GM23338 (cell line): ENCODE results near the gene PREP. TPM values are rescaled to one million over a fixed set of nuclear protein-coding genes. Genes with fewer than 3 reads are reported as not detected.

Experiments used
- ATAC-seq: fragments of 200-7000 bp; cut with Tn5 transposase; 3 replicates; pipeline ENCODE4 v1.9.1; 2020
- DNase-seq: peaks from one replicate; pipeline ENCODE4 v3.0.0-alpha.2; 2015; ENCODE audit warnings: low spot score
- H2AFZ ChIP-seq: fragments of 200-600 bp; sonication (generic); 2 replicates; pipeline ENCODE4 v1.8.0; 2016; ENCODE audit warnings: antibody characterized with exemption, mild to moderate bottlenecking, moderate library complexity
- H3F3A ChIP-seq: fragments of 200-600 bp; sonication (generic); replicated peaks from 2 replicates; pipeline ENCODE4 v1.8.0; 2017; ENCODE audit warnings: antibody characterized with exemption, mixed run types, low read depth
- H3K27ac ChIP-seq: fragments of 200-600 bp; sonication (generic); 2 replicates; pipeline ENCODE4 v1.6.1; 2016; ENCODE audit warnings: low read depth
- H3K27me3 ChIP-seq: fragments of 200-600 bp; sonication (generic); 2 replicates; pipeline ENCODE4 v1.8.0; 2016; ENCODE audit warnings: mild to moderate bottlenecking, mixed run types, moderate library complexity; ENCODE audit not compliant: insufficient read depth
- H3K36me3 ChIP-seq: fragments of 200-600 bp; sonication (generic); 2 replicates; pipeline ENCODE4 v1.8.0; 2016; ENCODE audit warnings: mild to moderate bottlenecking; ENCODE audit not compliant: insufficient read depth
- H3K4me1 ChIP-seq: fragments of 200-600 bp; sonication (generic); 2 replicates; pipeline ENCODE4 v1.8.0; 2016; ENCODE audit warnings: mild to moderate bottlenecking, moderate library complexity; ENCODE audit not compliant: insufficient read depth
- H3K4me2 ChIP-seq: fragments of 200-600 bp; sonication (generic); 2 replicates; pipeline ENCODE4 v1.7.1; 2017; ENCODE audit warnings: mixed run types
- H3K4me3 ChIP-seq: fragments of 200-600 bp; sonication (generic); 2 replicates; pipeline ENCODE4 v1.6.1; 2016; ENCODE audit warnings: mixed run types
- H3K79me2 ChIP-seq: fragments of 200-600 bp; sonication (generic); replicated peaks from 2 replicates; pipeline ENCODE4 v1.8.0; 2017; ENCODE audit warnings: mild to moderate bottlenecking; ENCODE audit not compliant: insufficient read depth
- H3K9me2 ChIP-seq: fragments of 200-600 bp; sonication (generic); 2 replicates; pipeline ENCODE4 v1.8.0; 2017; ENCODE audit not compliant: insufficient read depth
- H4K20me1 ChIP-seq: fragments of 200-600 bp; sonication (generic); replicated peaks from 2 replicates; pipeline ENCODE4 v1.8.0; 2017; ENCODE audit warnings: mild to moderate bottlenecking; ENCODE audit not compliant: insufficient read depth
- H3K27ac Mint-ChIP-seq: 2 replicates; pipeline ENCODE4 v1.8.0; 2020; ENCODE audit warnings: inconsistent platforms, mild to moderate bottlenecking, moderate library complexity, mixed read lengths
- H3K27me3 Mint-ChIP-seq: 3 replicates; pipeline ENCODE4 v1.8.0; 2022; ENCODE audit warnings: low read depth, mild to moderate bottlenecking, moderate library complexity, mixed read lengths, inconsistent platforms; ENCODE audit not compliant: insufficient read depth, poor library complexity
- H3K36me3 Mint-ChIP-seq: 3 replicates; pipeline ENCODE4 v1.8.0; 2021; ENCODE audit warnings: low read depth, mild to moderate bottlenecking, inconsistent platforms, moderate library complexity, mixed read lengths
- H3K4me1 Mint-ChIP-seq: 3 replicates; pipeline ENCODE4 v1.8.0; 2020; ENCODE audit warnings: mild to moderate bottlenecking, inconsistent platforms, mixed read lengths
- H3K4me3 Mint-ChIP-seq: 3 replicates; pipeline ENCODE4 v1.8.0; 2021; ENCODE audit warnings: moderate library complexity, mild to moderate bottlenecking, inconsistent platforms, mixed read lengths
- H3K9me3 Mint-ChIP-seq: 3 replicates; pipeline ENCODE4 v1.8.0; 2020; ENCODE audit warnings: moderate library complexity, mild to moderate bottlenecking, inconsistent platforms, mixed read lengths
- CREB1 ChIP-seq: fragments of 250-450 bp; sonication (Bioruptor Pico); IDR thresholded peaks from 2 replicates; pipeline ENCODE4 v1.5.0; 2020; ENCODE audit warnings: low read depth, mild to moderate bottlenecking, moderate library complexity
- CTCF ChIP-seq, 2 experiments: fragments of 200-600 bp in 1 of 2; sonication (generic) in 1 of 2; conservative IDR thresholded peaks; 2 replicates each; pipeline versions ENCODE4 v1.5.1 to v1.6.1; 2016 to 2017; ENCODE audit warnings: antibody characterized with exemption in 2 of 2, low read depth in 2 of 2, mild to moderate bottlenecking in 2 of 2, moderate library complexity in 1 of 2
- EZH2 ChIP-seq: fragments of 200-600 bp; sonication (generic); IDR thresholded peaks from one replicate; pipeline ENCODE4 v1.8.0; 2017; ENCODE audit warnings: antibody characterized with exemption, mild to moderate bottlenecking, low read depth; ENCODE audit not compliant: unreplicated experiment
- EZH2phosphoT487 ChIP-seq: fragments of 200-600 bp; sonication (generic); IDR thresholded peaks from one replicate; pipeline ENCODE4 v1.8.1; 2018; ENCODE audit warnings: antibody characterized with exemption; ENCODE audit not compliant: unreplicated experiment
- NANOG ChIP-seq: IDR thresholded peaks from 2 replicates; pipeline ENCODE4 v1.6.1; 2016; ENCODE audit warnings: antibody characterized with exemption, borderline replicate concordance
- POLR2AphosphoS5 ChIP-seq: IDR thresholded peaks from 2 replicates; pipeline ENCODE4 v1.6.1; 2016; ENCODE audit warnings: antibody characterized with exemption, low read depth
- REST ChIP-seq: IDR thresholded peaks from one replicate; pipeline ENCODE4 v1.6.1; 2018; ENCODE audit warnings: antibody characterized with exemption; ENCODE audit not compliant: unreplicated experiment
- STAT1 ChIP-seq: IDR thresholded peaks from one replicate; pipeline ENCODE4 v1.6.1; 2016; ENCODE audit warnings: antibody characterized with exemption; ENCODE audit not compliant: unreplicated experiment
- ZNF114 ChIP-seq: fragments of 250-450 bp; sonication (Bioruptor Pico); IDR thresholded peaks from 2 replicates; pipeline ENCODE4 v1.5.0; 2020; ENCODE audit warnings: mild to moderate bottlenecking, moderate library complexity
- ZNF331 ChIP-seq: fragments of 250-450 bp; sonication (Bioruptor Pico); IDR thresholded peaks from 2 replicates; pipeline ENCODE4 v1.5.0; 2020; ENCODE audit warnings: low read depth, mild to moderate bottlenecking, moderate library complexity
- polyA plus RNA-seq: library from polyadenylated mRNA; unstranded; fragments of >200 nt; fragmentation: Nextera tagmentation; extraction: Ambion mirVana; gene quantifications from 2 replicates; pipeline ENCODE4 v1.2.1, GENCODE V29; 2016
- total RNA-seq: library from RNA; depleted of rRNA; stranded (reverse); fragments of >200 nt; shearing (Covaris generic); gene quantifications from 2 replicates; pipeline ENCODE4 v1.2.3, GENCODE V29; 2014
- TF ChIP-seq, protein P1 (sequence below): fragments of 250-450 bp; sonication (Bioruptor Pico); IDR thresholded peaks from 2 replicates; pipeline ENCODE4 v1.5.0; 2020; ENCODE audit warnings: mild to moderate bottlenecking, moderate library complexity

Gene PREP
- total and polyA plus RNA-seq, 2 experiments from 2014 or later, result 28.5 to 52.7 TPM

DNA sequence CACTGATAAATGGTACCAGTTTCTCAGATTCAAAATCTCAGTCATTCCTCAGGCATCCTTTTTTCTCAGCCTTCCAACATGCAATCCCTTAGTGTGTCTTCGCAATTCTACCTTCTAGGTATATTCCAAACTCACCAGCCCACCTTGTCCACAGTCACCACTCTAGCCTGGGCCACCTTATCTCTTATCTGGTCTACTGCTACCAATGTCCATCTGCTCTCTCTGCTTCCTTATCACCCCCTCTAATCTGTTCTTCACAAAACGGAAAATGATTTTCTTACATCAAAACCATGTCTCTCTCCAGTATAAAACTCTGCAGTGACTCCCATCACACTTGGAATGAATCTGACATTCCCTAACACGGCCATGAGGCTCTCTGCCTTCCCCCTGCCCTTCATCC is 91.9 kb downstream of the PREP start:
- no peak overlapping the region for H3K27ac ChIP-seq
- ATAC-seq, result no peak
- no peaks in the 10 kb centered on the region for H3K36me3 ChIP-seq
- no peak overlapping the region for H3K4me2 ChIP-seq
- no peaks in the 10 kb centered on the region for H3K79me2 ChIP-seq
- no peak for TF ChIP-seq CREB1 (CRISPR knock-in tag)
- TF ChIP-seq ZNF331 (CRISPR knock-in tag), result no peak
- no peak for TF ChIP-seq EZH2
- TF ChIP-seq CTCF (conservative IDR thresholded peaks at IDR 0.05; ENCODE audit: low read depth in 2 of 2), result no peak
- no peak for TF ChIP-seq ZNF114 (CRISPR knock-in tag)
- no peak for TF ChIP-seq EZH2phosphoT487
- TF ChIP-seq REST, result no peak
- Mint-ChIP-seq H3K9me3 (no peaks in the 10 kb centered on the region), H3K27ac (no peak overlapping the region), H3K27me3 (no peaks in the 10 kb centered on the region), H3K4me3 (no peak overlapping the region), H3K4me1 (no peaks in the 10 kb centered on the region), H3K36me3 (peaks cover 8% of the 10 kb centered on the region; the same call in 2 of the 3 replicates)
- H3K4me1 ChIP-seq, result no peaks in the 10 kb centered on the region
- no peaks in the 10 kb centered on the region for H3K9me2 ChIP-seq
- H4K20me1 ChIP-seq, result no peaks in the 10 kb centered on the region; the same call in 1 of the 2 replicates
- no peak for DNase-seq
- H2AFZ ChIP-seq, result no peak overlapping the region
- H3K27me3 ChIP-seq, result no peaks in the 10 kb centered on the region
- no peak overlapping the region for H3K4me3 ChIP-seq
- H3F3A ChIP-seq, result no peaks in the 10 kb centered on the region

DNA sequence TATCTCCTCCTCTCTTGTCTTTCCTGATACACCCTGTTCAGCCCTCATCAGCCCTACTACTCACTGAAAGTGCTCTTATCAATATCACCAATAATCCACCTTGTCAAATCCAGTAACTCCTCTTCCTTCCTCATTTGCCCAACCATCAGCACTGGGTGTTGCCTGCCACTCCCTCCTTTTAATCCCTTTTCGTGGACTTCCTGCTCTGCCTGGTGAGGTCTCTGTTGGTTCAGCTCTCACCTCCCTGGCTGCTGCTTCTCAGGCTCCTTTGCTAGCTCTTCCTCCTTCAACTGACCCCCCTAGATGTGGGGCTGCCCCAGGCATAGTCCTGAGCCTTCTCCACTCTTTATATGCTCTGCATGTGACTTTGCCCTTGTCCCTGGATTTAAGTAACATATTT is 92.5 kb downstream of the PREP start:
- DNase-seq, result no peak
- Histone ChIP-seq H3F3A (no peaks in the 10 kb centered on the region), H3K27ac (no peak overlapping the region), H3K4me3 (no peak overlapping the region), H2AFZ (no peak overlapping the region), H3K4me1 (peaks cover 4% of the 10 kb centered on the region), H3K4me2 (no peak overlapping the region), H3K79me2 (no peaks in the 10 kb centered on the region), H3K9me2 (no peaks in the 10 kb centered on the region), H3K27me3 (no peaks in the 10 kb centered on the region), H3K36me3 (no peaks in the 10 kb centered on the region), H4K20me1 (no peaks in the 10 kb centered on the region; the same call in 1 of the 2 replicates)
- no peak overlapping the region for H3K27ac Mint-ChIP-seq
- no peaks in the 10 kb centered on the region for H3K27me3 Mint-ChIP-seq
- H3K4me3 Mint-ChIP-seq, result no peak overlapping the region
- peaks cover 8% of the 10 kb centered on the region; the same call in 2 of the 3 replicates for H3K36me3 Mint-ChIP-seq
- H3K4me1 Mint-ChIP-seq, result peaks cover 3% of the 10 kb centered on the region; the same call in 2 of the 3 replicates
- no peaks in the 10 kb centered on the region for H3K9me3 Mint-ChIP-seq
- no peak; the same call in 2 of the 3 replicates for ATAC-seq
- TF ChIP-seq POLR2AphosphoS5 (no peak), ZNF114 (CRISPR knock-in tag) (no peak), EZH2phosphoT487 (no peak), NANOG (no peak), ZNF331 (CRISPR knock-in tag) (no peak), STAT1 (no peak), EZH2 (no peak)
- TF ChIP-seq, protein P1, sequence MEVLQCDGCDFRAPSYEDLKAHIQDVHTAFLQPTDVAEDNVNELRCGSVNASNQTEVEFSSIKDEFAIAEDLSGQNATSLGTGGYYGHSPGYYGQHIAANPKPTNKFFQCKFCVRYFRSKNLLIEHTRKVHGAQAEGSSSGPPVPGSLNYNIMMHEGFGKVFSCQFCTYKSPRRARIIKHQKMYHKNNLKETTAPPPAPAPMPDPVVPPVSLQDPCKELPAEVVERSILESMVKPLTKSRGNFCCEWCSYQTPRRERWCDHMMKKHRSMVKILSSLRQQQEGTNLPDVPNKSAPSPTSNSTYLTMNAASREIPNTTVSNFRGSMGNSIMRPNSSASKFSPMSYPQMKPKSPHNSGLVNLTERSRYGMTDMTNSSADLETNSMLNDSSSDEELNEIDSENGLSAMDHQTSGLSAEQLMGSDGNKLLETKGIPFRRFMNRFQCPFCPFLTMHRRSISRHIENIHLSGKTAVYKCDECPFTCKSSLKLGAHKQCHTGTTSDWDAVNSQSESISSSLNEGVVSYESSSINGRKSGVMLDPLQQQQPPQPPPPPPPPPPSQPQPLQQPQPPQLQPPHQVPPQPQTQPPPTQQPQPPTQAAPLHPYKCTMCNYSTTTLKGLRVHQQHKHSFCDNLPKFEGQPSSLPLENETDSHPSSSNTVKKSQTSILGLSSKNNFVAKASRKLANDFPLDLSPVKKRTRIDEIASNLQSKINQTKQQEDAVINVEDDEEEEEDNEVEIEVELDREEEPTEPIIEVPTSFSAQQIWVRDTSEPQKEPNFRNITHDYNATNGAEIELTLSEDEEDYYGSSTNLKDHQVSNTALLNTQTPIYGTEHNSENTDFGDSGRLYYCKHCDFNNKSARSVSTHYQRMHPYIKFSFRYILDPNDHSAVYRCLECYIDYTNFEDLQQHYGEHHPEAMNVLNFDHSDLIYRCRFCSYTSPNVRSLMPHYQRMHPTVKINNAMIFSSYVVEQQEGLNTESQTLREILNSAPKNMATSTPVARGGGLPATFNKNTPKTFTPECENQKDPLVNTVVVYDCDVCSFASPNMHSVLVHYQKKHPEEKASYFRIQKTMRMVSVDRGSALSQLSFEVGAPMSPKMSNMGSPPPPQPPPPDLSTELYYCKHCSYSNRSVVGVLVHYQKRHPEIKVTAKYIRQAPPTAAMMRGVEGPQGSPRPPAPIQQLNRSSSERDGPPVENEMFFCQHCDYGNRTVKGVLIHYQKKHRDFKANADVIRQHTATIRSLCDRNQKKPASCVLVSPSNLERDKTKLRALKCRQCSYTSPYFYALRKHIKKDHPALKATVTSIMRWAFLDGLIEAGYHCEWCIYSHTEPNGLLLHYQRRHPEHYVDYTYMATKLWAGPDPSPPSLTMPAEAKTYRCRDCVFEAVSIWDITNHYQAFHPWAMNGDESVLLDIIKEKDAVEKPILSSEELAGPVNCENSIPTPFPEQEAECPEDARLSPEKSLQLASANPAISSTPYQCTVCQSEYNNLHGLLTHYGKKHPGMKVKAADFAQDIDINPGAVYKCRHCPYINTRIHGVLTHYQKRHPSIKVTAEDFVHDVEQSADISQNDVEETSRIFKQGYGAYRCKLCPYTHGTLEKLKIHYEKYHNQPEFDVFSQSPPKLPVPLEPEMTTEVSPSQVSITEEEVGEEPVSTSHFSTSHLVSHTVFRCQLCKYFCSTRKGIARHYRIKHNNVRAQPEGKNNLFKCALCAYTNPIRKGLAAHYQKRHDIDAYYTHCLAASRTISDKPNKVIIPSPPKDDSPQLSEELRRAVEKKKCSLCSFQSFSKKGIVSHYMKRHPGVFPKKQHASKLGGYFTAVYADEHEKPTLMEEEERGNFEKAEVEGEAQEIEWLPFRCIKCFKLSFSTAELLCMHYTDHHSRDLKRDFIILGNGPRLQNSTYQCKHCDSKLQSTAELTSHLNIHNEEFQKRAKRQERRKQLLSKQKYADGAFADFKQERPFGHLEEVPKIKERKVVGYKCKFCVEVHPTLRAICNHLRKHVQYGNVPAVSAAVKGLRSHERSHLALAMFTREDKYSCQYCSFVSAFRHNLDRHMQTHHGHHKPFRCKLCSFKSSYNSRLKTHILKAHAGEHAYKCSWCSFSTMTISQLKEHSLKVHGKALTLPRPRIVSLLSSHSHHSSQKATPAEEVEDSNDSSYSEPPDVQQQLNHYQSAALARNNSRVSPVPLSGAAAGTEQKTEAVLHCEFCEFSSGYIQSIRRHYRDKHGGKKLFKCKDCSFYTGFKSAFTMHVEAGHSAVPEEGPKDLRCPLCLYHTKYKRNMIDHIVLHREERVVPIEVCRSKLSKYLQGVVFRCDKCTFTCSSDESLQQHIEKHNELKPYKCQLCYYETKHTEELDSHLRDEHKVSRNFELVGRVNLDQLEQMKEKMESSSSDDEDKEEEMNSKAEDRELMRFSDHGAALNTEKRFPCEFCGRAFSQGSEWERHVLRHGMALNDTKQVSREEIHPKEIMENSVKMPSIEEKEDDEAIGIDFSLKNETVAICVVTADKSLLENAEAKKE (CRISPR knock-in tag), result no peak
